Lower leg skin (tissue), 3 donors: ENCODE measurements around the gene PPP4C.

ENCODE experiments used
- CTCF ChIP-seq, 3 donors: fragments of 450-650 bp; IDR thresholded peaks; one replicate each; pipeline ENCODE4 v1.5.1; 2016; ENCODE audit warnings: antibody characterized with exemption in 3 of 3, mild to moderate bottlenecking in 3 of 3, moderate library complexity in 2 of 3
- POLR2A ChIP-seq, 2 donors: fragments of 450-650 bp; IDR thresholded peaks; one replicate each; pipeline ENCODE4 v1.6.1; 2016 to 2017; ENCODE audit warnings: antibody characterized with exemption in 2 of 2, mild to moderate bottlenecking in 1 of 2, moderate library complexity in 1 of 2

GRCh38 chr16:30041841-30042240 is 34.0 kb upstream of the PPP4C start:
- TF ChIP-seq CTCF (IDR thresholded peaks at IDR 0.05) (no peak), POLR2A (IDR thresholded peaks at IDR 0.05) (no peak)
